Uterus (tissue), 4 donors: ENCODE results near the gene LANCL3. TPM values are rescaled to one million over a fixed set of nuclear protein-coding genes. Genes with fewer than 3 reads are reported as not detected.

Source experiments
- DNase-seq, 2 donors: peaks; one replicate each; pipeline ENCODE4 v3.0.0-alpha.2; 2019 to 2020
- H3K27ac ChIP-seq, 2 donors: fragments of 200-600 bp; sonication (generic); 1 replicate in 1 of 2; 2 replicates in 1 of 2; pipeline ENCODE4 v1.5.1; 2016 to 2018
- H3K27me3 ChIP-seq, 2 donors: fragments of 200-600 bp; sonication (generic); one replicate each; pipeline ENCODE4 v1.5.1; 2018 to 2019; ENCODE audit warnings: control low read depth in 1 of 2
- H3K36me3 ChIP-seq, 2 donors: fragments of 200-600 bp; sonication (generic); one replicate each; pipeline ENCODE4 v1.5.1; 2019; ENCODE audit warnings: control low read depth in 1 of 2
- H3K4me1 ChIP-seq, 2 donors: fragments of 200-600 bp; sonication (generic); one replicate each; pipeline ENCODE4 v1.5.1; 2018 to 2019; ENCODE audit warnings: control low read depth in 1 of 2
- H3K4me3 ChIP-seq, 2 donors: fragments of 200-600 bp; sonication (generic); 1 replicate in 1 of 2; 2 replicates in 1 of 2; pipeline ENCODE4 v1.5.1; 2018 to 2019; ENCODE audit warnings: mild to moderate bottlenecking in 1 of 2
- H3K9me3 ChIP-seq, 2 donors: fragments of 200-600 bp; sonication (generic); one replicate each; pipeline ENCODE4 v1.5.1; 2019; ENCODE audit warnings: control low read depth in 1 of 2
- CTCF ChIP-seq, 4 experiments: fragments of 200-600 bp in 2 of 4; fragments of 450-650 bp in 2 of 4; sonication (generic) in 2 of 4; IDR thresholded peaks; one replicate each; pipeline ENCODE4 v1.5.1; 2016 to 2019; ENCODE audit warnings: antibody characterized with exemption in 4 of 4, mild to moderate bottlenecking in 2 of 4, moderate library complexity in 1 of 4
- POLR2A ChIP-seq, 2 donors: fragments of 450-650 bp; IDR thresholded peaks; one replicate each; pipeline ENCODE4 v1.6.1; 2016; ENCODE audit warnings: antibody characterized with exemption in 2 of 2, mild to moderate bottlenecking in 1 of 2, moderate library complexity in 1 of 2
- intact Hi-C: fragments of 100-400 bp; cut with DNase I; formaldehyde crosslinking; loops from one replicate; pipeline ENCODE4 v1.15.1; 2023; ENCODE audit warnings: low total_unique reads
- total RNA-seq, 4 donors: library from RNA; depleted of rRNA in 3 of 4; stranded (reverse); fragments of >200 nt in 3 of 4; gene quantifications; one replicate each; pipeline versions ENCODE4 v1.1.0 to v1.2.4, GENCODE V29; 2014 to 2023
- donor health status: DM: yes; HTN: yes; CAD: no.

LANCL3 gene
- total RNA-seq, 4 donors from 2014 or later = 0.12 to 0.83 TPM; not detected in 2

GRCh38 chrX:37684426-37684825 is 113.0 kb downstream of the LANCL3 start:
- no peaks in the 10 kb centered on the region for H3K9me3 ChIP-seq
- no peaks in the 10 kb centered on the region for H3K4me1 ChIP-seq
- no peak for TF ChIP-seq CTCF (IDR thresholded peaks at IDR 0.05)
- TF ChIP-seq POLR2A (IDR thresholded peaks at IDR 0.05) = no peak
- no peaks in the 10 kb centered on the region for H3K36me3 ChIP-seq
- intact Hi-C loops = no loop called here
- no peak overlapping the region for H3K4me3 ChIP-seq
- H3K27ac ChIP-seq = peak overlapping the region in 1 of 2 donors; percentile 62
- DNase-seq = no peak
- H3K27me3 ChIP-seq = peaks cover 0 to 4% of the 10 kb centered on the region in 2 donors

- H3K9me3 ChIP-seq = no peaks in the 10 kb centered on the region
- DNase-seq = no peak
- no peaks in the 10 kb centered on the region for H3K4me1 ChIP-seq
- TF ChIP-seq CTCF (IDR thresholded peaks at IDR 0.05) = no peak
- TF ChIP-seq POLR2A (IDR thresholded peaks at IDR 0.05) = no peak
- peaks cover 0 to 4% of the 10 kb centered on the region in 2 donors for H3K27me3 ChIP-seq
- intact Hi-C loops = no loop called here
- H3K4me3 ChIP-seq = peak overlapping the region in 1 of 2 donors; percentile 54
- H3K27ac ChIP-seq = peak overlapping the region; percentile 27 to 62
- H3K36me3 ChIP-seq = no peaks in the 10 kb centered on the region
Observed at GRCh38 chrX:37684973-37685372, 113.5 kb downstream of the LANCL3 start.

- H3K27me3 ChIP-seq = peaks cover 0 to 4% of the 10 kb centered on the region in 2 donors
- intact Hi-C loops = no loop called here
- no peaks in the 10 kb centered on the region for H3K36me3 ChIP-seq
- no peak for TF ChIP-seq CTCF (IDR thresholded peaks at IDR 0.05)
- TF ChIP-seq POLR2A (IDR thresholded peaks at IDR 0.05) = no peak
- peak within 1 kb of the TSS; percentile 27 to 62 for H3K27ac ChIP-seq
- no peaks in the 10 kb centered on the region for H3K4me1 ChIP-seq
- H3K9me3 ChIP-seq = no peaks in the 10 kb centered on the region
- peak within 1 kb of the TSS in 1 of 2 donors; percentile 54 for H3K4me3 ChIP-seq
- DNase-seq = peak; percentile 28
Observed at GRCh38 chrX:37685381-37686359, 114.2 kb downstream of the LANCL3 start, which contains the start of gene XK. Gene XK, plus strand, starts transcription at chrX:37685791. Its CDS starts 171 bp downstream, at chrX:37685962.

- H3K27ac ChIP-seq = no peak overlapping the region
Observed at GRCh38 chrX:37686369-37686995, 115.0 kb downstream of the LANCL3 start.

More at GRCh38 chrX:37686369-37686995, 115.0 kb downstream of the LANCL3 start:
- Histone ChIP-seq H3K27me3 (peaks cover 0 to 4% of the 10 kb centered on the region in 2 donors), H3K4me1 (no peaks in the 10 kb centered on the region), H3K4me3 (peak overlapping the region in 1 of 2 donors; percentile 54), H3K36me3 (no peaks in the 10 kb centered on the region), H3K9me3 (no peaks in the 10 kb centered on the region)
- intact Hi-C loops = no loop called here
- no peak for DNase-seq
- TF ChIP-seq CTCF (IDR thresholded peaks at IDR 0.05) = no peak
- TF ChIP-seq POLR2A (IDR thresholded peaks at IDR 0.05) = no peak
